Measurements from ENCODE around the gene LSM4. TPM values are rescaled to one million over a fixed set of nuclear protein-coding genes. Genes with fewer than 3 reads are reported as not detected.

The LSM4 gene
- total RNA-seq, 1 donor from 2014 or later = 62.5 TPM

- DNase-seq (ENCODE audit: low spot score in 2 of 2) = no peak
- TF ChIP-seq CTCF (IDR thresholded peaks at IDR 0.05) = no peak
- Histone ChIP-seq H3K9me3 (no peaks in the 10 kb centered on the region), H3K27me3 (no peaks in the 10 kb centered on the region), H3K4me3 (peak overlapping the region; percentile 72 to 86), H3K4me1 (peaks cover 4 to 28% of the 10 kb centered on the region in 2 donors), H3K27ac (peak overlapping the region; percentile 99), H3K36me3 (no peaks in the 10 kb centered on the region)
- intact Hi-C loops (cut with DNase I) = loop anchor here (1.0 to 5.0 kb wide), 3 partner anchors 11 to 125 kb away; partner anchors contain the start of genes JUND and SSBP4
Observed at GRCh38 chr19:18292462-18292809, 30.4 kb downstream of the LSM4 start.

- Histone ChIP-seq H3K4me3 (peak overlapping the region; percentile 72 to 86), H3K36me3 (no peaks in the 10 kb centered on the region), H3K27ac (peak overlapping the region; percentile 99), H3K9me3 (no peaks in the 10 kb centered on the region), H3K4me1 (peaks cover 4 to 28% of the 10 kb centered on the region in 2 donors), H3K27me3 (no peaks in the 10 kb centered on the region)
- intact Hi-C loops (cut with DNase I) = loop anchor here (1.0 to 5.0 kb wide), 3 partner anchors 11 to 125 kb away; partner anchors contain the start of genes JUND and SSBP4
- no peak for TF ChIP-seq CTCF (IDR thresholded peaks at IDR 0.05)
- DNase-seq (ENCODE audit: low spot score in 2 of 2) = peak; percentile 81 to 94
Observed at GRCh38 chr19:18291590-18292461, 31.1 kb downstream of the LSM4 start.

GRCh38 chr19:18291019-18291524 lies 31.8 kb downstream of the LSM4 start:
- no peak for TF ChIP-seq CTCF (IDR thresholded peaks at IDR 0.05)
- intact Hi-C loops (cut with DNase I) = loop anchor here (5.0 kb wide), 1 partner anchor 126 kb away; the partner anchor contains the start of gene SSBP4
- Histone ChIP-seq H3K4me3 (peak overlapping the region; percentile 72 to 86), H3K36me3 (no peaks in the 10 kb centered on the region), H3K9me3 (no peaks in the 10 kb centered on the region), H3K27me3 (no peaks in the 10 kb centered on the region), H3K27ac (peak overlapping the region; percentile 99), H3K4me1 (peaks cover 4 to 28% of the 10 kb centered on the region in 2 donors)
- no peak for DNase-seq (ENCODE audit: low spot score in 2 of 2)

DNA sequence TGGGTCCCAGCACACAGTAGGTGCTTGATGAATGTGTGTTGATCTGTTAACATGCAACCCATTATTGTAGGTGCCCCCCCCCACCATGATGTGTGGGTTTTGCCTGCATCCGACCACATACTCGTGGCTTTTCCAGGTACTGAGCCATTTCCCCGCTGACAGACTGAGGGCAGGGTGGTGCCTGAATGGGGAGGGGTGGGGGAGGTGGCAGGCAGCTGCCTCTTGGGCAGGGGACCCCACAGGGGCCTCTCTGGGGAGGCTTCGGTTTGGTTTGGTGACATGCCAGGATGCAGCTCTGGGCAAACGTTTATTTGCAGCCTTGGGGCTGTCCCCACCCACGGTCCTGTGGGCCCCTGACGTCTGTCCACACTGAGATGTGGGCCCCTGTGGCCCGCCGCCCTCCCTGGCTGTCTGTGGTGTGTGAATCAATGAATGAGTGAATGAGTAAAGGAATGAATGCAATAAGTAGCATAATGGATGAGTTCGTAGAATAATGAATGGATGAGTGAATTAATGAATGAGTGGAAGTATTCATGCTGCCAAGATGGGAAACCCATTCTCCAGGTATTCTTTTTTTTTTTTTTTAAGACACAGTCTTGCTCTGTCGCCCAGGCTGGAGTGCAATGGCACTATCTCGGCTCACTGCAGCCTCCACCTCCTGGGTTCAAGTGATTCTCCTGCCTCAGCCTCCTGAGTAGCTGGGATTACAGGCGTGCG lies 32.4 kb downstream of the LSM4 start:
- no peak for TF ChIP-seq CTCF (IDR thresholded peaks at IDR 0.05)
- Histone ChIP-seq H3K4me3 (no peak overlapping the region), H3K36me3 (no peaks in the 10 kb centered on the region), H3K9me3 (no peaks in the 10 kb centered on the region), H3K27me3 (no peaks in the 10 kb centered on the region), H3K27ac (peak overlapping the region; percentile 99), H3K4me1 (peaks cover 4 to 28% of the 10 kb centered on the region in 2 donors)
- peak; percentile 45 to 79 for DNase-seq (ENCODE audit: low spot score in 2 of 2)
- intact Hi-C loops (cut with DNase I) = loop anchor here (5.0 kb wide), 1 partner anchor 127 kb away; the partner anchor contains the start of gene SSBP4

DNA sequence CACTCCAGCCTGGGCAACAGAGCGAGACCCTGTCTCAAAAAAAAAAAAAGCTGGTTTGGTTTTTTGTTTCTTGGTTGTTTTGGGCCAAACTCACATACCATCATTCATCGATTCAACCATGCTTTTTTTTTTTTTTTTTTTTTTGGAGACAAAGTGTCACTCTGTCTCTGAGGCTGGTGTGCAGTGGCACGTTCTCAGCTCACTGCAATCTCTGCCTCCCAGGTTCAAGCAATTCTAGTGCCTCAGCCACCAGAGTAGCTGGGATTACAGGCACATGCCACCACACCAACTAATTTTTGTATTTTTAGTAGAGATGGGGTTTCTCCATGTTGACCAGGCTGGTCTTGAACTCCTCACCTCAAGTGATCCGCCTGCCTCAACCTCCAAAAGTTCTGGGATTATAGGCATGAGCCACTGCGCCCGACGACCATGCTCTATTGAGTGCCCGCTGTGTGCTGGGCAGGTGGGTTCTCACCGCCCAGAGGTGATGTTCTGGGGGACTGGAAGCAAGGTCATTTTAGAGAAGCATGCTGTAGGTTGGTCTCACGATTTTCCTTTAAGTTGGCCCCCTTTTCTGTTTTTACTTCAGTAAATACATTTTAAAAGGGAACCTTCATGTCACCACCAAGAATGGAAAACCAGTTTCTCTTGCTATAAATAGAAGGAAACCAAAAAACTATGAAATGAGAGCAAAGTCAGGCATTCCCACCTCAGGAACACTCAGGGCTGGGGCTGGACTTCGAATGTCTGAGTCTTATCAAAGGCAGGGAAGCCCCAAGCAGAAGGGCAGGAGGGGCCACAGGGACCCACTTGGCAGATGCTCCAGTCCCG lies 33.2 kb downstream of the LSM4 start:
- H3K4me1 ChIP-seq = peaks cover 4 to 28% of the 10 kb centered on the region in 2 donors
- no peaks in the 10 kb centered on the region for H3K36me3 ChIP-seq
- DNase-seq (ENCODE audit: low spot score in 2 of 2) = no peak
- no peaks in the 10 kb centered on the region for H3K27me3 ChIP-seq
- H3K27ac ChIP-seq = peak overlapping the region; percentile 99
- no peak for TF ChIP-seq CTCF (IDR thresholded peaks at IDR 0.05)
- no peak overlapping the region for H3K4me3 ChIP-seq
- intact Hi-C loops (cut with DNase I) = loop anchor here (5.0 kb wide), 1 partner anchor 128 kb away; the partner anchor contains the start of gene SSBP4
- H3K9me3 ChIP-seq = no peaks in the 10 kb centered on the region

All from ascending aorta (tissue), 2 donors.